Activated CD4-positive, alpha-beta T cell treated with anti-CD3 and anti-CD28 coated beads, Interleukin-2, amount 50 U/mL, for 1 hour (primary cell): ENCODE results near the gene KCNG4.
"Not testable (repeated sequence)": the region's sequence is repeated elsewhere in the genome, so short reads cannot be mapped to it uniquely, and the experiment has no call there.

ENCODE experiments used
- DNase-seq: peaks from one replicate; pipeline ENCODE4 v3.0.0-alpha.2; 2020

The KCNG4 gene

DNA sequence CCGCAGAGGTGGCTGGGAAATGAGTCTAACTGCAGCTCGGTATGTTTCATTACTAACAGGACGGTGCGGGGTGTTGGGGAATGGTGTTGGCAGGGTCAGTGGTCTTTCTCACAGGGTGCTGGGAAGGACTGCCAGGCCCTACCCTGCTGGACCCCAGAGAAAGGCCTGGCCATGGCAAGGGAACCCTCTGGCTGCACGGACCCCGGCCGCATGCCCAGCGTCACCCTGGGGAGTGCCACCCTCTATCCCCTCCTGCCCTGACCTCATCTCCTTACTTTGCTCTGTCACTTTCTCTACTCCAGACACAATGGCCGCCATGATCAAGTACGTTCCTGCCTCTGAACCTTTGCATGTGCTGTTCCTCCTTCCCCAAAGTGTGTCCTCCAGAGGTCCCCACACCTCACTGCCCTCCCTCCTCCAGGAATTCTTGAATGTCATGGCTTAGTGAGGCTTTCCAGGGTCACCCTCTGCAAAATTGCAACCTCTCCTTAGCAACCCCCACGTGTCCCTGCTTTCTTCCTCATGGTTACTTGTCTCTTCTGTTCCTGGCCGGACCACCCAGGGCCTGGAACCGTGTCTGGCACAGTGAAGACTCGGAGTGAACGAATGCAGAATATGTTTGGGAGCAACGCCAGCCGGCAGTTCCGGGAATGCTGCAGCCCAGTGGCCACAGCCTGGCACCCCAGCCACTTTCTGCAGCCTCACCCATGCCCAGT is 33.7 kb downstream of the KCNG4 start:
- no peak for DNase-seq

DNA sequence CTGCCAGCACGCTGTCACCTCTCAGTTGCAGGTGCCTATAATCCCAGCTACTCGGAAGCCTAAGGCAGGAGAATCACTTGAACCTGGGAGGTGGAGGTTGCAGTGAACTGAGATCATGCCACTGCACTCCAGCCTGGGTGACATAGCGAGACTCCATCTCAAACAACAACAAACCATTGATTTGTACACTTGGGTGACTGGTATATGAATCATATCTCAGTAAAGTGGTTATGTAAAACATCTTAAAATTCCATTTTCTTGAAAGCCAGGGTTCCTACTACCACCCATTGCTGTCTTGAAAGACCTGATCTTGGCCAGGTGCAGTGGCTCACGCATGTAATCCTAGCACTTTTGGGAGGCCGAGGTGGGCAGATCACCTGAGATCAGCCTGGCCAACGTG is 34.7 kb downstream of the KCNG4 start:
- not testable (repeated sequence) for DNase-seq

DNA sequence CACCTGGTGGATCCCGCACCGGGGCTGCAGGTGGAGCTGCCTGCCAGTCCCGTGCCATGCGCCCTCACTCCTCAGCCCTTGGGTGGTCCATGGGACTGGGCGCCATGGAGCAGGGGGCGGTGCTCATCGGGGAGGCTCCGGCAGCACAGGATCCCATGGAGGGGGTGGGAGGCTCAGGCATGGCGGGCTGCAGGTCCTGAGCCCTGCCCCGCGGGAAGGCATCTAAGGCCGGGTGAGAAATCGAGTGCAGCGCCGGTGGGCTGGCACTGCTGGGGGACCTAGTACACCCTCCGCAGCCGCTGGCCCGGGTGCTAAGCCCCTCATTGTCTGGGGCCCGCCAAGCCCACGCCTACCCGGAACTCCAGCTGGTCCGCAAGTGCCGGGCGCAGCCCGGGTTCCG is 35.3 kb downstream of the KCNG4 start:
- not testable (repeated sequence) for DNase-seq

DNA sequence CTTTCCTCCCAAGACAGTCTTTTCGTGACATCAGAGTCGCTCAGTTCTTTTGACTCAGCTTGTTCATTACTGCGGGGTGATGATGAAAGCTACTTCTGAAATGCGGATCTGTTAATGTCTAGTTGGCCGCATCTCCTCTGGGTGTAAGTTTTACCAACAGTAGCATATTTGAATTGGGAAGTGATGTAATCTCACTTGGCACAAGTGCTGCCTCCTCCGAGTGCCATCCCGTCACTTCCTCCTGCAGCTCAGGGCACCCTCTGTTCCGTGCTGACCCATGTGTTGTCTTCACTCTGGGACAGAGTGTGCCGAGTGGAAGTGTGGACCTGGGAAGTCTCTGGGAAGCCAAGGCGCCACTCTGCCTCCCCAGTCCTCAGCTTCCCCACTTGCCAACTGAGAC is 40.0 kb downstream of the KCNG4 start:
- DNase-seq = no peak

DNA sequence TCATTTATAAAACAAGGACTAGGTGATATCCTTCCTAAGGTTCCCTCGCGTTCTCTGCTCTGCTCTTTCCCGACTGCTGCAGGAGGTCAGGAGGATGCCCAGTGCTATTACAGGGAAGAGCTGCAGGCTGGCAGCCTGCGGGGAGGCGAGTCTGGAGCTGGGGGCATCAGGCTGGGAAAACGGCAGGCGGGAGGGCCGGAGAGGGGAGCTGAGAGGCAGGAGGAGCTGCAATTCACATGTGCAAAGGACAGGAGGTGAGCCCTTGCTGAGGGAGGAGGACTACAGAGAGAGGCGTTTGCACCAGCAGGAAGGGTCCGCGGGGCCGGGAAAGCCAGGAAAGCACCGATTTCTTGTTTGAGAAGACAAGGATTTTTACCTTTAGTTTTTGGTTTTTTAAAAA is 40.7 kb downstream of the KCNG4 start:
- no peak for DNase-seq

DNA sequence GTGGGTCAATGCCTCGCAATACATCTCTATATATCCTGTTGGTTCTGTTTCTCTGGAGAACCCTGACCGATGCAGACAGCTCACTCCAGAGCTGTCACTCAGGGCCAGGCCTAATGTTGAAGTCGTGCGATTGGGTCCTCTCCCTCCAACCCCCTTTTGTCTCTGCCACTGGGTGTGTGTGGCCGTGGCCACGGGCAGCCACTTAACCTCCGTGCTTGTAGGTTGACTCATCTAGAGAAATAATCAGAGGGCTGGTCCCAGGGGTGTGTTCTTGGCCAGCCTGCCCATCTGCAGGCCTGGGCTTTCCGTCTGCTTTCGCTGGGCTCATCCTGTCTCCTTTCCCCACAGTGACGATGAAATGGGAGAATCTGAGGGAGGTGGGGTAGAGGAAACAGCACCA is 41.4 kb downstream of the KCNG4 start:
- DNase-seq = no peak

DNA sequence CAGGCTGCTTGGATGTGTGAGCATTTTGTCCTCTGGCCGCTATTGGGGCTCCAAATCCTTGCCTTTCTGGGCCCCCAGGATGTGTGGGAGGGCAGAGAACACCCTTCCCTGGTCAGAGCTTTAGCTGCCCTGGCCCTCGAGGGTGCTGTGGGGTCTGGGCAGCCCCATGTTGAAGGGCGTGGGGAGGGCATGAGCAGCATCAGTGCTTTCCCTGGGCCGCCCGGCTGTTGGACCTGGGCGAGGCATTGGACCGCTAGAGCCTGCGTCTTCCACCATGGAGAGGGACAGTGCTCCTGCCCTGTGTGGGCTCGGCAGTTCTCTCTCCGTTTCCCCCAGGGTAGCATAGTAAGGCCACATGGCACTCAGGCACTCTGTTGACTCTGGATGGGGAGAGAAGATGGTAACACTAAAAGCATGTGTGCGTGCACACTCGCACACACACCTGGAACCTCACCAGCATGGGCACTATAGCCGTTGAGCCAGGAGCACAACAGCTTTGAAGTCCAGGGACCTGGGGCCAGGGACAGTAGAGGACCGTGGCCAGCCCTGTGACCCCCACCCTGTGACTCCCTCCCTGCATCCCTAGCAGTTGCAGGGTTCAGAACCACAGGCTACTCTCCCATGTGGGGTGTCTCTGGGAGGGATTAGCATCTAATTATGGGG is 42.2 kb downstream of the KCNG4 start:
- no peak for DNase-seq

DNA sequence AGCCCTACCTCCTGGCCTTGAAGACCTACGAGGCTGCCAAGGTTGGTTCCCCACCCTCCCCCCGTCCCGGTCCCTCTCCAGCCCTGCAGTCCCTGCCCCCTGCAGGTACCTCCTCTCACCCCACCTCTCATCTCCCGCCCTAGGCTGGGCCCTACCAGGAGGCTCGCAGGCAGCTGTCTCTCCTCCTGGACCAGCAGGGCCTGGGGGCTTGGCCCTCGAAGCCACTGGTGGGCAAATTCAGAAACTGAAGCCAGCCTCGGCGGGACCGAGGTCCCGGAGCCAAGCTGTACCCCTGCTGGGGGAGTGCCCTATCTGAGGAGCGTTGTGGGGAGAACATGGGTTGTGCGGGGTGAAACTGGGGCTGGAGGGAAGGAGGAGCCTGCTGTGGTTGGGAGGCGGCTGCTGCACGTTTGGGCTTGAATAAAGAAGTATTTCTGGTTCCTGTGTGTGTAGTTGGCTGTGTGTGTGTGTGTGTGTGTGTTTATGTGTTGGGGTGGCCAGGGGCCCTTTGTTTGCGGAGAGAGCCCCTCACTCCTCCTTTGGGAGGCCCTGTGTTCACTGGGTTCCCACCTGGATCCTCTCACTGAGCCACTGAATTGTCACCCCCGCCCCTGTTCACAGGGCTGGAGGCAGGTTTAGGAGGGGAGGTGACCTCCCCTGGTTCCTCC is 43.0 kb downstream of the KCNG4 start:
- no peak for DNase-seq

DNA sequence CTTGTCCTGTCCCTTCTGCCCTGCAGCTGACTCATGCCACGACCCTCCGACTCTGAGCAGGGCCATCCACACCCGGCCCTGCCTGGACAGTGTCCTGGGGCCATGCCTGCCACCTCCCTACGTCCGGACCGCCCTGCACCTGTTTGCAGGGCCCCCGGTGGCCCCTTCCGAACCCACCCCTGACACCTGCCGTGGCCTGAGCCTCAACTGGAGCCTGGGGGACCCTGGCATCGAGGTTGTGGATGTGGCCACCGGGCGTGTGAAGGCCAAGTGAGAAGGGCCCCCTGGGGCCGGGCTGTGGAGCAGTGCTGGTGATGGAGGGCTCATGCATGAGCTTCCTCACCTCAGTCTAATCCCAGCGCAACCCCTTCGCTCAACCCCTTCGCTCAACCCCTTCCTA is 43.7 kb downstream of the KCNG4 start:
- DNase-seq = no peak

DNA sequence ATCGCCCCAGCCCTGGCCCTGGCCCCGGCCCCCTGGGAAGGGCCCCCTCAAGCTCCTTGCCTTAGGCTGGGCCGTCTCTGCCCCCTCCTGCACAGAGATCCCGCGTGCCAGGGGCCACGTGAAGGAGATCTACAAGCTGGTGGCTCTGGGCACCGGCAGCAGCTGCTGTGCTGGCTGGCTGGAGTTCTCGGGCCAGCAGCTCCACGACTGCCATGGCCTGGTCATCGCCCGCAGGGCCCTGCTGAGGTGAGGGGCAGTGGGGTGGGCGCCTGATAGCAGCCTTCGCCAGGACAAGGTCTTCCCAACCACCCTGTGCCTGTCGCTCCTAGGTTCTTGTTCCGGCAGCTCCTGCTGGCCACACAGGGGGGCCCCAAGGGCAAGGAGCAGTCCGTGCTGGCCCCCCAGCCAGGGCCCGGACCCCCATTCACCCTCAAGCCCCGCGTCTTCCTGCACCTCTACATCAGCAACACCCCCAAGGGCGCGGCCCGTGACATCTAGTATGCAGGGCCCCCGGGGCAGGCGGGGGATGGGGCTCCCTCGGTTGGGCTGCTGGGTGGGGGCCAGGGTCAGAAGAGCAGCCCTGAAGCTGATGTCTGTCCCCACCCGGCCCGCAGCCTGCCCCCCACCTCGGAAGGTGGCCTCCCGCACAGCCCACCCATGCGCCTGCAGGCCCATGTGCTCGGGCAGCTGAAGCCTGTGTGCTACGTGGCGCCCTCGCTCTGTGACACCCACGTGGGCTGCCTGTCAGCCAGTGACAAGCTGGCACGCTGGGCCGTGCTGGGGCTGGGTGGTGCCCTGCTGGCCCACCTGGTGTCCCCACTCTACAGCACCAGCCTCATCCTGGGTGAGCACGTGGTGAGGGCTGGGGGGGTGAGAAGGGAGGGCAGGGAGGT is 44.4 kb downstream of the KCNG4 start:
- DNase-seq = no peak

DNA sequence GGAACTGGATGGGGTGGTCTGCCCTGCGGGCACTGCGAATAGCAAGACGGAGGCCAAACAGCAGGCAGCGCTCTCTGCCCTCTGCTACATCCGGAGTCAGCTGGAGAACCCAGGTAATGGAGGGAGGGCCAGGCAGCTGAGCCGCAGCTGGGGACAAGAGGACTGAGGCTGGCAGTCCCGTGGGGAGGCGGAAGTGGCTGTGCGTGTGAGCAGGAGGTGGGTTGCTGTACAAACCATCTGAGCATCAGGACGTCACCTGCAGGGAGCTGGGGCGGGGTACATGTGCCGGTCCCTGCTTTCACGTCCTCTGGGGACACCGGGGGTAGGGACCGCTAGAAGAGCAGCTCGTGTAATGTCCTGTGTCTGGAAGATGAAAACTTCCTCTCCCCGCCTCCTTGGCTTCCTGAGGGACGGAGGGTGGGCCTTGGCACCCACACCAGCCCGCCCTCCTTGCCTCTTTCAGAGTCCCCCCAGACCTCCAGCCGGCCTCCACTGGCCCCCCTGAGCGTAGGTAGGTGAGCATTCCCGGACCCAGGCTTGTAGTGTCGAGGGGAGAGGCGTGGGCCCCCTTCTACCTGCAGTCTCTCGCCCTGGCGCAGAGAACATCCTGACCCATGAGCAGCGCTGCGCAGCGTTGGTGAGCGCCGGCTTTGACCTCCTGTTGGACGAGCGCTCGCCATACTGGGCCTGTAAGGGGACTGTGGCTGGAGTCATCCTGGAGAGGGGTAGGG is 45.2 kb downstream of the KCNG4 start:
- DNase-seq = no peak

DNA sequence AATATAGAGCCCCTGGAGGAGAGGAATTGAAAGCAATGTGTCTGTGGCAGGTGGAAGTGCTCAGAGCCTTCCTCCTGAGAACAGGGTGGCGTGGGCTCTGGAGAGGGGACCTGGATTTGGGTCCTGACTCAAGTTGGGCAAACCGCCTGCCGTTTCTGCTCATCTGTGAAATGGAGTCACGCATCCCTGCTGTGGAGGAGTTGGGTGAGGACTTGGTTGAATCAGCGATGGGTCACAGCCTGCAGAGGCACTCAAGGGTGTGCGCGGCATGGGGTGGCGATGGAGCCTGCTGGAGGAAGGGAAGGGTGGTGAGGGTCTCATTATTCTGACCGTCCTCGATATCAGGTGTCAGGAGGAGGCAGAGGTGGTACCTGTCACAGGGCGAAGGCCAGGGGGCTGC is 45.8 kb downstream of the KCNG4 start:
- no peak for DNase-seq

DNA sequence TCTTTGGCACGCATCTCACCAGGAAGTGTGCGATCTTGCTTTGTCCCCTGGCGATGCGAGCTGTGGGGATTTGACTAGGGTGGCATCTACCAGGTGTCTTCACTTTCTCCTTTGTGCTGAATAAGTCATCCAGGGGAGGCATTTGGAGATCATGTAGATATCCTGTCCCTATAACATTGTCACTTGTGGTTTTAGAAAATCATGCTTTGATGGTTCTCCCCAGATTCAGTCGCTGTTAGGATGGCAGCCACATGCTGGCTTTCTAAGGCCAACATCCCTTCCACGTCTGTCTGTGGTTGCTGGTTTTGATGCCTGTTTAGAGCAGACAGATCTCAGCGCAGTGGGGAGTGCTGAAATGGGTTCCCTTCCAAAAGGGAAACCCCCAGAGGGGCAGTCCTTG is 46.3 kb downstream of the KCNG4 start:
- DNase-seq = no peak

DNA sequence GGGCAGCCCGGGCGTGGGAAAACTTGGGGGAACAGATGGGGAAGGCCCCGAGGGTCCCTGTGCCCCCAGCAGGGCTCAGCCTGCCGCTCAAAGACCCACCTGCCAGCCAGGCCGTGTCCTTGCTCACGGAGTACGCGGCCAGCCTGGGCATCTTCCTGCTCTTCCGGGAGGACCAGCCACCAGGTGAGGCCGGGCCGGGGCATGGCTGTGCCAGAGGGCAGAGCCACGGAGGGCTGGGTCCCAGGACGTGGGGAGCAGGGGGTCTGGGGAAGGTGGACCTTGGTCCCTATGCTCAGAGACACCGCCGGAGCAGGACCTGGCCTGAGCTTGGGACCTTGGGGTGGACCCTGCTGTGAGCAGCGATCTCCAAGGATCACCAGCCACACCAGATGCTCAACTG is 48.3 kb downstream of the KCNG4 start:
- no peak for DNase-seq

DNA sequence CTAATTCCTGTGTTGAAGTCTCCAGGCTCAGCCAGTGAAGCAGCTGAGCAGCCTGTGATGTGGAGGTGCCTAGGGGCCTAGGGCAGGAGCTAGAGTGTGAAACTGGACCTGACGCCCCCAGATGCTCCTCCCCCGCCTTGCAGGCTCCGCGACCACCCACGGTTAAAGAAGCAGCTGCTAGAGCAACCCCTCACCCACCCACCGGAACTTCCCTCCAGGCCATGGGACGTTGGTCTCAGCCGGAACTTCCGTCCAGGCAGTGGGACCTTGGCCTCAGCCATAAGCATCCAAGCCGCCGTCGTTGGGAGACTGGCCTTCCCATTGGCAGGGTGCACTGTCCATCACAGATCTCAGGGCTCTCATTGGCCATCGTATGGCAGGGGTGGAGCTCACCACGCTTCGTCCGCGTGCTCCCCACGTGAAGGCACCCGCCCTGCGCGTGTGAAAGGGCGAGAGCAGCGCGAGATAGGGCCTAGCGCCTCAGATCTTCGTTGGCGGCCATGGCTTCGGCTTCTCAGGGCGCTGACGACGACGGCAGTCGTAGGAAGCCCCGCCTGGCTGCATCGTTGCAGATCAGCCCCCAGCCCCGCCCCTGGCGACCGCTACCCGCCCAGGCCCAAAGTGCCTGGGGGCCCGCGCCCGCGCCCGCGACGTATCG is 49.0 kb downstream of the KCNG4 start, which contains the start of gene ADAD2:
ADAD2 (plus strand) TSS at position 427 of the 658 bp plus-strand sequence; CDS start at position 501, 74 bp downstream.
- no peak for DNase-seq

DNA sequence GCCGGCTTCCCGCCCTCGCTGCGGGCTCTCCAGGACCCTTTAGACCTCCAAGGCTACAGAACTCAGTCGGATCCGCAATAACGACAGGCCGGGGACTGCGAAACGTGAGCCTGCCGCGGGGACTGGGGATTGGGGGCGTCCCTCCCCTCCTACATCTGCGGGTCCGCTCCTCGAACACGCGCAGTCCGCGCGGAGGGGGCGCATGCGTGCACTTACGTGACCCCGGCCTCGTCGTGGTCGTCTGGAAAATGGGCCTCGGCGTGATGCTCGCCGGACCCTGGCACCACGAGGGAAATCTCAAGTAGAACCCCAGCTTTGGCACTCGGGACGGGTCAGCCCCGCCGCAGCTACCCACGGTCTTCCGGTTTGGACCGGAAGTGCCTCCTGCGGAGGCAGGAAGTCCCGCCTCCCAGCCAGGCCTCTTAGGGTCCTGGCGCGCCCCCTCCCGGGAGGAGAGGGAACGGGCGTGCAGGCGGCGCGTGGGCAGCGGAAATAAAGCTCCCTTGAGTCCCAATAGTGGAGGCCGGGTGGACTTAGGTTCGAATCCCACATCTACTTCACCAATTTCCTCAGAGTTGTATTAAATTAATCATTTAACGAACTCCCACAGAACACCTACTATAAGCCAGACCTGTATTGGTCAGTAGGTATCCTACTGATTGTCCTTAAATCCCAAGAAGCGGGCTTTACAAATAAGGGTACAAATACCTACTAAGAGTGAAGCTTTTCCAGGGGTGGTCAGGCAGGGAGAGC is 53.0 kb downstream of the KCNG4 start, which contains the start of gene TAF1C:
TAF1C (minus strand) TSS at position 373 of the 753 bp plus-strand sequence. CDS start 2,069 bp downstream, outside the sequence.
- DNase-seq = peak; percentile 88

DNA sequence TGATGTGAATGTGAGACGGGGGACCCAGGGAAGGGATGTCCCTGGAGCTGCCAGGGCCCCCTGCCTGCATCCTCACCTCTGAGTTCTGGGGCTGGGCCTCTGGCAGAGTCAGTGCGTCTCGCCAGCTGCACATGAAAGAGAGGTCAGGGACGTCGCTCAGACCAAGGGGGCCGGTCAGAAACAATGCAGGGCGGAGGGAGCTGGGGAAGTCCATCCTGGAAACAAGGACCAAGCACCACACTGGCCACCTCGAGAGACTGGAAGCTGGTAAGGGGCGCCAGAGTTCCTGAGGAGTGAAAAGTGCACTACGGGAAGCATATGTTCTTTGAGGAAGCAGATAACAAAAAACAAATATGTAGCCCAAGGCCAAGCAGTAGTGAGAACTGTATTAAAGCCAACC is 55.0 kb downstream of the KCNG4 start:
- no peak for DNase-seq

DNA sequence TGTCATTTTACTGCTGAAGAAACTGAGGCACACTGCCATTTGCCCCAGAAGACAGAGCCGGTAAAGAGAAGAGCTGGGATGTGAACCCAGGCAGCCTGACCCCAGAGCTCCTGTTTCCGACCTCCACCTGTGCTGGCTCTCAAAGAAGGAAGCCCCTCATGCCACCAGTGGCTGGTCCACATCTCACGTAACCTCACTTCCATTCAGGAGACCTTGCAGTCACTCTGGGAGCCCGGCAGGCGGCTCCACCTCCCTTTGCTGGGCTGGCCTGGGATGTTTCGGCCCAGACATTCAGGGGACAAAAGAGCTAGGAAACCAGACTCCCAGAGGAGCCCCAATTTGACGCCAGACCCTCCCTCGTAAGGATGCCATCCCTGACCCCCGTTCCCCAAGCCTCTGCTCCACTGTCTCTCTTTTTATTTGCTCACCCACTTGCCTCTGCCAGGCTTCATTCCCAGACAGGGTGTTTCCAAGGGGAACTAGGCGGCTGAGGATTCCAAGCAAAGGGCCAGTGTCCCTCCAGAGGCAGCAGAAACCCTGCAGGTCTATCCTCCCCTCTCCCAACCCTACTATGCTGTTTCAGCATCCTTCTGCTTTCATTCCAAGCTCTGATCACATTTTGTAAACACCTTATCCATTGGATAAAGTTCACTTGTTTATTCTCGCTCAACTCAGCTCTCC is 55.8 kb downstream of the KCNG4 start:
- no peak for DNase-seq

DNA sequence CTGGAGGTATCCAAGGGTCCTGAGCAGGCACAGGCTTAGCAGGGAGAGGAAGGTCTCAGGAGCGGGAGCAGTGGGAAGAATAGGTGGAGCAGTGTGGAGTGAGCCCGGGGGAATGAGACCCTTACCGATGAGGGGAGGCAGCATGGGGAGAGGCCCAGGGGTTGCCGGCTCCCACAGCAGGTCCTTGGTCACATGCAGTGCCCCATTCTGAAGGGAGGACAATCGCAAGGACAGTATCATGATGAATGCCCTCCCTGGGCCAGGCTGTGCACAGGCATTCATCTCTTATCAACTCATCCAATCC is 56.3 kb downstream of the KCNG4 start:
- no peak for DNase-seq
